ENCODE data around the gene AMT.

Gene AMT

DNA sequence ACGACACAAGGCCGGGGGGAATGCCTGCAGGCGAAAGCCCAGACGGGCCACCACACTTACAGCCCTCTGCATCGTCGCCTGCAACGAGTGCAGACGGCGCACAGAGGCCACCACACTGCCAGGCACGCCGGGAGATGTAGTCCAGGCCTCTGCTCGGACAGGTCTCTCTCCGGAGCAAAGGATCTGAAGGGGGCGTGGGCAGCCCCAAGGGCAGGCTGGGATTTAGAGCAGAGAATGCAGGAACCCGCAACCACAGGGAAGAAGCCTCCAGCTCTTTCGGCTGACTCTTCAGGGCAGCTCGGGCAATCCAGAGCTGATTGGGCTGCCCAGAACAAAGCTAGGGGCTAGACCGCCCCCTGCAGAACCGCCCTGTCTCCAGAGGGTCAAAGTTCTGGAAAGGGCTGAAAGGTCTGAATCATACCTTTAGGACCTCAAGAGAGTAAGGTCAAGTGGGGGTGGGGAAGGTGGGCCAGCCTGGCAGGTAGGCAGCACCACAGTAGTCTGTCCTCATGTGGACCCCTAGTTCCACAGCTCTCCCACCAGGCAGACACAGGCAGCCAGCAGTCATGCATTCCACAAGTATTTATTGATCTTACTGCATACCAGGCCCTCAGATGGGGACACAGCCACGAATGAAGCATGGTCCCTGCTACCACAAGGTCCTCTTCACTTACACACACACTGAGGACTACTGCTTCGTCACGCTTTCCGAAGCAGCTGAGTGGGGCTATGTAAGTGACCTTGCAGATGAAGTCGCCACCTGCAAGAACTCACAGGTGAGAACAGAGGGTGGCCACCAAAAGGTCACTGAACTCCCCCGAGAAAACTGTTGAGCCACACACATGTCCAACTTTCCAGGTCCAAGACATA lies at the start of gene AMT:
TSS of gene AMT (minus strand) at position 95 of the 870 bp plus-strand sequence. CDS start at position 72, 23 bp downstream.
- DNase-seq (ENCODE audit: low read depth in 2 of 2) = no peak

DNA sequence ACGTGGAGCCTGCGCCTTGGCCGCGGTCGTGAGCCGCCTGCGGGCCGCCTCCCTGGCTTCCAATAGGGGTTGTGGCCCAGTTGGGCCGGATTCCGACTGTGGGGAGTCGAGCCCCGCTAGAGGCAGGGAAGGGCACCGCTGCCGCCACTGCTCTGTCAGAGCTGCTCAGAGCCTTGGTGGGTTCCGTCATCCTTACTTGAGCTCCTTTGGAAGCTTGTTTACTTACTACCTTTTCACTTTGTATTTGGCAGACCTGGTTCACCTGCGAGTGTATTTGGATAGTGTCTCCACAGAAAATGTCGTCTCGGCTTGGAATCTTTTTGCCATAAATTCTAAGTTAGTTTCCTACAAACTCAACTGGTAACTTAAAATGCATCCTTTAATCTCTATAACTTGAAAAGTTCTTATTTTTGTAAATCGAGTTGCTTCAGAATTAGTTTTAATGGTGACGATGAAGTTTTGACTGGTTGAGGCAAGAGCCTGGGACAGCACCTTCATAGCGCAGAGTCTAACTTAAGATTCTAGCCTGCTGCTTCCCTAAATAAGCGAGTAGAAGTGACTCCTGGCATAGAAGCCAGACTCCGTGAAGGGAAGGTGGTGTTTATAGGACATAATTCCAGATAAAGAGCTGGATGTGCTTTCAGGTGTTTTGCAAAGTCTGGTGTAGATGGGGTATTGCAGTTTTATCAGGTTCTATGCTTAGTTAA lies 48.6 kb upstream of the AMT start:
- no peak for DNase-seq (ENCODE audit: low read depth in 2 of 2)

- DNase-seq (ENCODE audit: low read depth in 2 of 2) = peak; percentile 87 to 97
Measured at GRCh38 chr3:49469936-49470713, 47.9 kb upstream of the AMT start, which contains the start of gene DAG1. TSS of gene DAG1 (plus strand) at chr3:49470267. CDS start at chr3:49510535, 40,268 bp downstream.

DNA sequence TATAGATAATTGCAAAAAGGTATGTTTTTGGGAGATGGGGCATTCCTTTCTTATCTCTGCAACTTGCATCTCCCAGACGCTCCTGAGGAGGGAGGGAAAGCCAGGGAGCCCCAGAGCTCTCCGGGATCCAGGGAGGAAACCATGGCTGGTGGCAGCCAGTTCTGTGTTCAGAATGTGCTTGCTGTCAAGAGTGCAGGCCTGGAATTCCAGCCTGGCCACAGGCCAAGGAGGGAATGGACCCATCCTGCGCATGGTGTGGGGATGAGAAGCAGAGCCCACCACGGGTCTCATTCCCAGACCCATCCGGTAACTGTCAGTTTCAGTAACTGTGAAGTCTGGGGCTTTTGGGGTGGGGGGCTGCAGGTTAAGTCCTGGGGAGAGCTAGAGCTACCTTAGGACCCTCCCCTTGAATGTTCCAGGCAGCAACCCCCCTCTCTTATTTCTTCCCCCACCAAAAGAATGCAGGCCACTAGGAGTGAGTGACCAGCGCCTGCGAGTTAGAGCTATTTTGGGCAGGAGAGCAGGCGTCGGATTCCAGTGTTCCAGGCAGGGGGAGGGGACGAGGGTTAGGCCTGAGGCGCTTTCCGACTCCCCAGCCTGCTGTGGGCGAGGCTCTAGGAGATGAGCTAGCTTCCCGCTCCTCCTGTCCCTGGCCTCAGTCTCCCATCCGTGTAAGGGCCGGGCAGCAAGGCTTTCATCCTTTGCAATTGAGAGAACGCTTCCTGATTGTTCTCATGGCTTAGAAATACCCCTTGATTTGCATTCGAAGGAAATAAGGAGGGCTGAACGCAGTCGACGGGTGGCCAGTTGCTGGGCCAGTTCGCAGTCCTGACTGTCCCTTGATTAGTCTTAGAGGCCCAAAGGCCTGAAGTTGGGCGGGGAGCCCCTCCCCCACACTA lies 47.0 kb upstream of the AMT start:
- DNase-seq (ENCODE audit: low read depth in 2 of 2) = no peak

DNA sequence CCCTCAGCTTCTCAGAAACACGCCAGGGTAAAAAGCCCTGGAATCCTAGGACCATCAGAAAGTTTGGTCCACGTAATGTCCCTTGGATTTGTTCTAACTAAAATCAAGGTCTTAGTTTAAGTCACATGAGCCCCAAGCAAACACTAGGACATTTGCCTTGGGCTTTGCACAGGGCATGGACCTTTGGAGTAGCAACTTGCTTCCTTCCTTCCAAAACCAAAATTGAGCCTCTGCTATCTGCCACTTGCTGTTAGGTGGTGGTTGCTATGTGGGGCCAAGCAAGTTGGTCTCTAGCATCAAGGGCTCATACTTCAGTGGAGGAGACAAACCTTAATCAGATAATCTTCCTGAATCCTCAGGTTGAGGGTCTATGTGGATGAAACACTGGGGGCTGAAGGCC lies 43.8 kb upstream of the AMT start:
- DNase-seq (ENCODE audit: low read depth in 2 of 2) = no peak

- DNase-seq (ENCODE audit: low read depth in 2 of 2) = no peak
Measured at GRCh38 chr3:49465270-49466034, 43.2 kb upstream of the AMT start.

GRCh38 chr3:49462222-49462621 lies 39.9 kb upstream of the AMT start:
- DNase-seq (ENCODE audit: low read depth in 2 of 2) = no peak

DNA sequence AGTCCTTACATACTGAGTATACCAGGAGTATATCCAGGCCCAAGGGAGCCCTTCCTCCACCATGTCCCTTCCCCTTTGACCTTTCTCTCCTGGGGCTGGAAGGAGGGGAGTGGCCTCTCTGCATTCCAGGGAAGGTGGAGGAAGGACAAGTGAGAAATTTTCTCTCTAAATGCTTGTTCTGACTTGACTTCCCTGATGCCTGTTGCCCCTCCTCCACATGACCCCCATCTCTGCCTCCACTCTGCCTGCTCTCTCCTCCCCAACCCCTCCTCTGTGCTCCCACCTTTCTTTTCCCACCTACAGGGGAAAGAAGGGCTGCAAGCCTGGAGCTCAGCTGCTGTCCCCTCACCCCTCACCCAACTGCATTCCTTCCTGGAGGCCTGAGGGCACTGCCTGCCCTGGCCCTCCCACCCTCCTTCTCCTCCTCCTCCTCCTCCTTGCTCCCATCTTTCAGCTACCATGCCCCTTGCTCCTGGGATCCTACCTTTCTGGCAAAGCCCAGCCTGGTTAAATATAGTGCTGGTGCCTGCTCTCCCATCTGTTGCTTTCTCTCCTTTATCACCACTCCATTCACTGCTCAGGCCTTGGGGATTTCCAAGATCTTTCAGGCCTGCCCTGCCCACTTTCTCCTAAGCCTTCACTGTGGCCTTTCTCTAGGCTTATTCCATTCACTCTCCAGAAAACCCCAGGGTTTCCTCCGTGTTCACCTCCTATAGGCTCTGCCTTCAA lies 39.3 kb upstream of the AMT start:
- DNase-seq (ENCODE audit: low read depth in 2 of 2) = no peak

DNA sequence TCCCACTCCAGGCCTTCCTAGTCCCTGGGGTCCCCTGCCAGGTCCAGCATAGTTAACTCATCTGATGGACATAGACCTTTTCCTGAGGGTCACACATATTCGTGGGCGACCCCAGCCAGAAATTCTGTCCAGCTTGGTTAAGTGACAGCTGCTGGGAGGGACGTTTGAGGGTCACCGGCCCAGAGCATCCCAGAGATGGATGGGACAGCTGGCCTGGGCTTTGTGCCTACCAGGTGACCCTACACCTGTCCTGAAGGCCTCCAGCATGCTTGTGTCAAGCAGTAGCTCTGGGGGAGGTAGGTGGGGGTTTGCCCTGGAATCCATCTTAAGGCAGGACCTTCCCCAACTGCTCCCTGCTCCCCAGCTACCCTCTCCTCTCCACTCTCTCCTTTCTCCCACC lies 38.7 kb upstream of the AMT start:
- DNase-seq (ENCODE audit: low read depth in 2 of 2) = no peak

DNA sequence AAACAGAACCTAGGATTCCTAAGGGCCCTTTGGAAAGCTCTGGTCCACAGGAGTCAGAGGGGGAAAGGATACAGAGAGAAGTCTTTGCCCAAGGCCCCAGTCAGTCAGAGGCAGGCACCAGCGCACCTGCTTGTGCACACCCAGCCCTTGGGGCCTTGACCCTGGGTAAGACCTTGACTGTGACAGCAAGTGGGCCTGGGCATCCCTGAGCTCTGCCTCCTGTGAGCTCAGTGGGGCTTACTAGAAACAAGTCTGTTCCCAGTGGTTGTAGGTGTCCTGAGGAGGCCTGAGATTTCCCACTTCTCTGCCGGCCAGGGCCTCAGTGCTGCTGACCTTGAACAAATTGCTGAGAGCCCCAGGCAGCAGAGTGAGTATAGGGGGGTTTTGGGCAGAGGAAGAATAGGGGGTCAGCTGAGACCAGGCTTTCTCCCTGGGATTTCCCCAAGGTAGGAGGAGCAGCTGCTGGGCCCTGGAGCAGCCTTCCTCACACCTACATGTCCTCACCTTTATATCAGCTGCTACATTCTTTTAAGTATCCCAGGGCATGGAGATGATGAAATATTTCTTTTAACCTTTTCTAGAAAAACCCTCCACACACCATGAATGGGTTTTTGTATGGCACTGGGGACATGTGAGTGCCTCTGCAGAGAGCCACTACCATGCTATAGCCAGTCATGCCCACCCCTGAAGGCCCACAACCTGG lies 38.1 kb upstream of the AMT start:
- no peak for DNase-seq (ENCODE audit: low read depth in 2 of 2)

DNA sequence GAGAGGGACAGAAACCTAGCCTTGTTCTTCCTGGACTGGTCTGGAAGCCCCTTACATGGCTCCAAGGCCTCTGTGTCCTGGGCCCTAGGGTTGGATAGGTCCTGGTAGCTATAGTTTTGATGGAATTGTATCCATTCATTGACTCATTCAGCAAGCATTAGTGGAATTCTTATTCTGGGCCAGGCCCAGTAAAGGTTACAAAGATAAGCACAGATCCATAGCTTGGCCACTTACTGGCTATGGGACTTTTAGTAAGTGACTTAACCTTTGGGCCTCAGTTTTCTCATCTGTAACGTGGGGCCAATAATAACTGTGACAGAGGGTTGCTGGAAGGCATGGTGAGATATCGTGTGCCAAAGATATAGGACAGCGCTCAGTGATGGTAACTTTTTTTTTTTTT lies 34.2 kb upstream of the AMT start:
- DNase-seq (ENCODE audit: low read depth in 2 of 2) = no peak

DNA sequence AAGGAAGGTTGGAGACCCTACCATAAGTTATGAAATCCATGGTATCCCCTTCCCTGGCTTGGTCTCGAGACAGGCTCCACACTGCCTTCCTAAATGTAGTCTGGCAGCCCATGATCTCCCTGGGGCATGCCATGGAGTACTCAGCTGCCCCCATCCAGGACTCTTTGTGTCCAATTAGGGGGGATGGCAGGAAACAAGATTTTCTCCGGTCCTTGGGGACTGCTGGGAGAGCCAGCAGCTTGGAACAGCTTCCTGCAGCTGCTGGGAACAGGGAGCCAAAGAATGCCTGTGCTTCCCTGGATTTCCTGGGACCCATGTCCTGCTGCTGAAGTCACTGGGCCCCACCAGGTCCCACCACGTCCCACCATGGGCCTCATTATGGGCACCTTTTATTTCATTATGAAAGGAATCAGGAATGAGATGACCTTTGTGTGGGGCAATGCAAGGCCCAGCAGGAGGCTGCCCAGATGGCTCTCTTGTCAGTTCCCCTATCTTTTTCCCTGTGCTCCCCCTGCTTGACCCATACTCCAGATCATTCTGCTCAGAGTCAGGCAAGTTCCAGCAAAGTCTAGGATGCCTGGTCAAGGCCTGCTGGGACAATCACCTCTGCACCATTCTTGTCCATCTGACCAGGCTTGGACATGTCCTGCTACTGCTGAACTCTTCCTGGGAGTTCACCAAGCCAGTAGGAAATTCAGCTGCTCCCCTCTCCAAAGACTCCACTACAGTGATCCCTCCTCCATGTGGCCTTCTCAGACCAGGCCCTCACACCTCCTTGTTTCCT lies 32.8 kb upstream of the AMT start:
- DNase-seq (ENCODE audit: low read depth in 2 of 2) = no peak

DNA sequence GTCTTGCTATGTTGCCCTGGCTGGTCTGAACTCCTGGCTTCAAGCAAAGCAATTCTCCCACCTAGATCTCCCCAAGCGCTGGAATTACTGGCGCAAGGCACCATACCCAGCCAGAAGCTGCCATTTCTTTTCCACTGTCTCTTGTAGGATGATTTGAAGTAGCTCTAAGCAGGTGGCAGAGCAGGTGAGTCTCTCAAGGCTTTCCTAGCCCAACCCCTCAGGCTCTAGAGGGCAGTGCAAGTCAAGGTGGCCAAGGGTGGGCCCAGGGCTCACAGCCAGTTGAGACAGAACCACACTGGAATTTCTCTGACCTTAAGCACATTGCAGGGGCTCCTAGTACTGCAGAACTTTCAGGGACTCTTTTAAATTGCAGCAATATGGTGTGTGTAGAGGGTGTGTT lies 32.2 kb upstream of the AMT start:
- no peak for DNase-seq (ENCODE audit: low read depth in 2 of 2)

DNA sequence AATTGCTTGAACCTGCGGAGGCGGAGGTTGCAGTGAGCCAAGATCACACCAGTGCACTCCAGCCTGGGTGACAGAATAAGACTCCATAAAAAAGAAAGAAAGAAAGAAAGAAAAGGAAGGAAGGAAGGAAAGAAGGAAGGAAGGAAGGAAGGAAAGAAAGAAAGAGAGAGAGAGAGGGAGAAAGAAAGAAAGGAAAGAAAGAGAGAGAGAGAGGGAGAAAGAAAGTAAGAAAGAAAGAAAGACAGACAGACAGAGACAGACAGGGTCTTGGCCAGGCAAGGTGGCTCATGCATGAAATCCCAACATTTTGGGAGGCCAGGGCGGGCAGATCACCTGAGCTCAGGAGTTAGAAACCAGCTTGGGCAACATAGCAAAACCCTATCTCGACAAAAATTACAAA lies 31.3 kb upstream of the AMT start:
- DNase-seq (ENCODE audit: low read depth in 2 of 2) = no peak

GRCh38 chr3:49445391-49445790 lies 23.1 kb upstream of the AMT start:
- DNase-seq (ENCODE audit: low read depth in 2 of 2) = no peak

DNA sequence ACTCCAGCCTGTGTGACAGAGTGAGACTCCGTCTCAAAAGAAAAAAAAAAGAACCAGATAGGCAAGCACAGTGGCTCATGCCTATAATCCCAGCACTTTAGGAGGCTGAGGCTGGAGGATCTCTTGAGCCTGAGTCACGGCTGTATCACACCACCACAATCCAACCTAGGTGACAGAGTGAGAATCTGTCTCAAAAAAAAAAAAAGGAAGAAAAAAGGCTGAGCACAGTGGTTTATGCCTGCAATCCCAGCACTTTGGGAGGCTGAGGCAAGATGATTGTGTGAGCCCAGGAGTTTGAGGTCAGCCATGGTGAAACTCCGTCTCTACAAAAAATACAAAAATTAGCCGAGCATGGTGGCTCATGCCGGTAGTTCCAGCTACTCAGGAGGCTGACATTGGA lies 12.5 kb upstream of the AMT start:
- DNase-seq (ENCODE audit: low read depth in 2 of 2) = no peak

DNA sequence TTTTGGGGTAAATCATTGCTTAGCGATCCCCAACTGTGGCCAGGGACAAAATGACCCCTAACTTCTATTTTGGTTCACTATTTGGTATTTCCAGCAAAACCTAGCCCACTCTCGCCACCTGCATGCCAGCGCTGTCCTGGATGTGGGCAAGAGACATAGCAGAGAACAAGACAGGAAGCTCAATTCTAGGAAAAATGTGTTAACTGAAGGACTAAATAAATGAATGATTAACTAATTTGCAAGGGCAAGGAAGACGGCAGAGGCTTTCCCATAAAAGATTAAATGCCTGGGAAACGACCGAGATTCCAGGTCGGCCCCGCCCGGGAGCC lies 6.4 kb upstream of the AMT start:
- DNase-seq (ENCODE audit: low read depth in 2 of 2) = no peak

DNA sequence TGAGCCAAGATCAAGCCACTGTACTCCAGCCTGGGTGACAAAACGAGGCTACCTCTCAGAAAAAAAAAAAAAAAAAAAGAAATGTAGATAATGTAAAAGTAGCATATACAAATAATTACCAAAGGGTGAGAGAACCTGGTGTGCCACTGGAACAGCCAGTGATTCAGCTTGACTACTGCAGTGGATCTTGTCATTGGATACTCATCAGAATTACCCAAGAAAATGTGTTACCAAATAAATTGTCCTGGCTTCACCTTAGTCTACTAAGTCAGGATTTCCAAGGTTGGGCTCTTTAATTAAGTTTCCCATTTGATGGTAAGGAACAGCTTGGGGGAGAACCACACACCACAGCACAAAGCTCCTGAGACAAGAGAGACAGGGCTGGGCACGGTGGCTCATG lies 5.3 kb upstream of the AMT start:
- DNase-seq (ENCODE audit: low read depth in 2 of 2) = no peak

- no peak for DNase-seq (ENCODE audit: low read depth in 2 of 2)
Measured at GRCh38 chr3:49424816-49425215, 2.5 kb upstream of the AMT start.

Measured in stimulated activated CD4-positive, alpha-beta T cell treated with anti-CD3 and anti-CD28 coated beads, Interleukin-12 subunit alpha, Interleukin-12 subunit beta, amount 100 ng/mL, for 24 hours (primary cell).